Measurements from ENCODE around the gene OSBPL5.

The OSBPL5 gene

DNA sequence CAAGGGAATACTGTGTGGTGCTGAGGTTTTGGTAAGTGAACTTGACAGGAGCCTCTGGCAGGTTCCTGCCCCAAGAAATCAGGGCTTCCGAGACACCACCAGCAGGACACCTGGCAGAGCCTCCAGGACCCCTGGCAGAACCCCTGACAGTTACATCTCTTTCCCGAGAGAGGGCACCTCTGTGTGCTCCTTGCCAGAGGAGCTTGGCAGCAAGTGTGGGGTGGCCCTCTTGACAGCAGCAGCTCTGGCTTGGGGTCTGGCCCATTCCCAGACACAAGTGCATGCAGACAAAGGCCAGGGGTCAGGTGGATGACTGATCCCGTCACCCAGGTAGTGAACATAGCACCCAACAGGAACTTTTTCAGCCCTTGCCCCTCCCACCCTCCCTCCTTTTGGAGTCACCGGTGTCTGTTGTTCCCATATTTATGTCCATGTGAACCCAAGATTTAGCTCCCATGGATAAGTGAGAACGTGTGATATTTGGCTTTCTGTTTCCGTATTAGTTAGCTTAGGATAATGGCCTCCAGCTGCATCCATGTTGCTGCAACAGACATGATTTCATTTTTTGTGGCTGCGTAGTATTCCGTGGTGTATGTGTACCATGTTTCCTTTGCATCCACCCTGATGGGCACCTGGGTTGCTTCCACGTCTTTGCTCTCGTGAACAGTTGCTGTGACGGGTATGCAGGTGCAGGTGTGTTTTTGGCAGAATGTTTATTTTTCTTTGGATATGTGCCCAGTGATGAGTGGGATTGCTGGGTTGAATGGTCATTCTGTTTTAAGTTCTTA is 21.2 kb upstream of the OSBPL5 start:
- H3K27ac ChIP-seq, result no peak overlapping the region
- TF ChIP-seq, protein P1, sequence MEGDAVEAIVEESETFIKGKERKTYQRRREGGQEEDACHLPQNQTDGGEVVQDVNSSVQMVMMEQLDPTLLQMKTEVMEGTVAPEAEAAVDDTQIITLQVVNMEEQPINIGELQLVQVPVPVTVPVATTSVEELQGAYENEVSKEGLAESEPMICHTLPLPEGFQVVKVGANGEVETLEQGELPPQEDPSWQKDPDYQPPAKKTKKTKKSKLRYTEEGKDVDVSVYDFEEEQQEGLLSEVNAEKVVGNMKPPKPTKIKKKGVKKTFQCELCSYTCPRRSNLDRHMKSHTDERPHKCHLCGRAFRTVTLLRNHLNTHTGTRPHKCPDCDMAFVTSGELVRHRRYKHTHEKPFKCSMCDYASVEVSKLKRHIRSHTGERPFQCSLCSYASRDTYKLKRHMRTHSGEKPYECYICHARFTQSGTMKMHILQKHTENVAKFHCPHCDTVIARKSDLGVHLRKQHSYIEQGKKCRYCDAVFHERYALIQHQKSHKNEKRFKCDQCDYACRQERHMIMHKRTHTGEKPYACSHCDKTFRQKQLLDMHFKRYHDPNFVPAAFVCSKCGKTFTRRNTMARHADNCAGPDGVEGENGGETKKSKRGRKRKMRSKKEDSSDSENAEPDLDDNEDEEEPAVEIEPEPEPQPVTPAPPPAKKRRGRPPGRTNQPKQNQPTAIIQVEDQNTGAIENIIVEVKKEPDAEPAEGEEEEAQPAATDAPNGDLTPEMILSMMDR (IDR thresholded peaks at IDR 0.05), result no peak
- TF ChIP-seq ZFX (IDR thresholded peaks at IDR 0.05; ENCODE audit: borderline replicate concordance), result no peak

DNA sequence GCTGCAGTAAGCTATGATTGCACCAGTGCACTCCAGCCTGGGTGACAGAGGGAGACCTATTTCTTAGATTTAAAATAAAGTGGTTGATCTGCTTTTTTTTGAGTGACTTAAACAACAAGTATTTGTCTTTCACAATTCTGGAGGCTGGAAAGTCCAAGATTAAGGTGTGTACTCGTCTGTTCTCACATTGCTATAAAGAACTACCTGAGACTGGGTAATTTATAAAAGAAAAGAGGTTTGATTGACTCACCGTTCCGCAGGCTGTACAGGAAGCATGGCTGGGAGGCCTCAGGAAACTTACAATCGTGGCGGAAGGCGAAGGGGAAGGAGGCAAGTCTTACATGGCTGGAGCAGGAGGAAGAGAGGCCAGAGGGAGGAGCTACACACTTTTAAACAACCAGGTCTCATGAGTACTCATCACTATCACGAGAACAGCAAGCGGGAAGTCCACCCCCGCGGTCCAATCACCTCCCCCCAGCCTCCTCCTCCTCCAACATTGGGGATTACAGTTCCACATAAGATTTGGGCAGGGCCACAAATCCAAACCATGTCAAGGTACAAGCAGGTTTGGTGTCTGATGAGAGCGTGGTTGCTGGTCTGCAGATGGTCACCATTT is 19.7 kb upstream of the OSBPL5 start:
- H3K27ac ChIP-seq, result no peak overlapping the region
- TF ChIP-seq, protein P1 (IDR thresholded peaks at IDR 0.05), result no peak
- TF ChIP-seq ZFX (IDR thresholded peaks at IDR 0.05; ENCODE audit: borderline replicate concordance), result no peak

DNA sequence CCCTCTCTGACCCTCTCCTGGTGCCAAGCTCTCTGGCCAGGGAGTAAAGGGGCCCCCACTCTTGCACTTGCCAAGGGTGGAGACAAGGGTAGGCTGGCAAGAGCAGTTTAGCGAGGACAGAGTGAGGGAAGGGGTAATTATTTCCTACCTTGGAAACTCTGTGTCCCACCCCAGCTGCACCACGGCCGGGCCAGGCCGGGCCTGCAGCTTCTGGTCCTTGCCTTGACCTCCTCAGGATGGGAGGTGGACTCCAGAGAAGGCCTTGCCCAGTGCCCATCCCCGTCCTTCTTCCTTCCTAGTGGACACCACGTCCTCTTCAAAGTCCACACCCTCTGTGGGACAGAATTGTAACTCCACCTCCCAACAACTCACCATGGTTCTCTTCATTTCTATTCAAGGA is 18.4 kb upstream of the OSBPL5 start:
- no peak overlapping the region for H3K27ac ChIP-seq
- TF ChIP-seq ZFX (IDR thresholded peaks at IDR 0.05; ENCODE audit: borderline replicate concordance), result no peak
- TF ChIP-seq, protein P1 (IDR thresholded peaks at IDR 0.05), result no peak

DNA sequence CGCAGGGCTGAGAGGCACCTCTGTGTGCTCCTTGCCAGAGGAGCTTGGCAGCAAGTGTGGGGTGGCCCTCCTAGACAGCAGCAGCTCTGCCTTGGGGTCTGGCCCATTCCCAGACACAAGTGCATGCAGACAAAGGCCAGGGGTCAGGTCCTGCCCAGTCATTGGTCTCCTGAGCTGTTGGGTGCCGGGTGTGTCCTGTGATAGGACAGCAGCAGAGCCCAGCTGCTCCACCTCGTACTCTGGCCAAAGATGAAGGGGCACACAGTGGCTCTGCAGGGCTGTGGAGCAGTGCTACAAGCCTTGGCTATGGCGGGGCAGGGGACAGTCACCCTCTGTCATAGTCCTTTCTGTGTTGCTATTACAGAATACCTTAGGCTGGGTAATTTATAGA is 17.3 kb upstream of the OSBPL5 start:
- TF ChIP-seq, protein P1 (IDR thresholded peaks at IDR 0.05), result no peak
- no peak for TF ChIP-seq ZFX (IDR thresholded peaks at IDR 0.05; ENCODE audit: borderline replicate concordance)
- H3K27ac ChIP-seq, result no peak overlapping the region

DNA sequence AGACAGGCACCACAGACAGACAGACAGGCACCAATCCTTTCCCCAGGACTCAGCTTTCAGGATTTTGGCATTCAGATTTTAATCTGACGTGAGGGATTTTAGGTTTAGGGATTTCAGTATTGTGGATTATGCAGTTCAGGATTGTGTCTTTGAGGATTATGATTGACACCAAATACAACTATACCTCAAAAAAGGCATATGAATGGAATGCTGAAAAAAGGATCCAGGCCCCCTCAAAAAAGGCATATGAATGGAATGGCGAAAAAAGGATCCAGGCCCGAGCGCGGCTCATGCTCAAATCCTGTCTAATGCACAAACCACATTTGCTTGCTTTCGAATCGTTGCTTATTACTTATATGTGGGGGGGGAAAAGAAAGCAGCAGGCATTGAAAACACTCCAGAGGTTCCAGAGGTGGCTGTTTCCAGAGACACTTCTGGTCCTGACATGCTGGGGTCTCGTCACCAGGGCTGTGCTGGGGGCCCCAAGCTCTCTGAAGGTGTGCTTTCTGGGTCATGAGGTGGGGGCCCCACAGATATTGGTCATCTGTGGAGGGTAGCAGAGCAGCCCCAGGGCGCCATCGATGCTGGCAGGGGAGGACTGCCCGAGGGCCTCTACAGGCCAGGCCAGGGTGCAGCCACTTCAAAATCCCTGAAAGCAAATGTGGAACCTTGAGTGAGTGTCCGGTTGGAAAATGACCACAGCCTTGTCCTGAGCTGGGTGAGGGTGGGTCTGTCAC is 16.8 kb upstream of the OSBPL5 start:
- TF ChIP-seq, protein P1 (IDR thresholded peaks at IDR 0.05), result no peak
- no peak overlapping the region for H3K27ac ChIP-seq

DNA sequence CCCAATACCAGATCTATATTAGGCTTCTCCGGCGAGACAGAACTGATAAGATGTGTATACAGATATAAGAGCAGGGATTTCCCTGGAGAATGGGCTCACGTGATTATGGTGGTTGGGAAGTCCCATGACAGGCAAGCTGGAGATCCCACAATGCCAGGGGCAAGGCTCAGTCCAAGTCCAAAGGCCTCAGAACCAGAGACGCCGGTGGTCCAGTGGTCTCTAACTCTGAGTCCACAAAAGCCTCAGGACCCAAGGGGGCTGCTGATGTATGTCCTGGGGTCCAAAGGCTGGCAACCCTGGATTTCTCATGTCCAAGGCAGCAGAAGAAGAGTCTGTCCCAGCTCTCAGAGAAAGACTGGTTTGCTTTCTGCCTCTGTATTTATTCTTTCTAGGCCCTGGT is 15.8 kb upstream of the OSBPL5 start:
- TF ChIP-seq ZFX (IDR thresholded peaks at IDR 0.05; ENCODE audit: borderline replicate concordance), result no peak
- TF ChIP-seq, protein P1 (IDR thresholded peaks at IDR 0.05), result no peak
- H3K27ac ChIP-seq, result no peak overlapping the region

DNA sequence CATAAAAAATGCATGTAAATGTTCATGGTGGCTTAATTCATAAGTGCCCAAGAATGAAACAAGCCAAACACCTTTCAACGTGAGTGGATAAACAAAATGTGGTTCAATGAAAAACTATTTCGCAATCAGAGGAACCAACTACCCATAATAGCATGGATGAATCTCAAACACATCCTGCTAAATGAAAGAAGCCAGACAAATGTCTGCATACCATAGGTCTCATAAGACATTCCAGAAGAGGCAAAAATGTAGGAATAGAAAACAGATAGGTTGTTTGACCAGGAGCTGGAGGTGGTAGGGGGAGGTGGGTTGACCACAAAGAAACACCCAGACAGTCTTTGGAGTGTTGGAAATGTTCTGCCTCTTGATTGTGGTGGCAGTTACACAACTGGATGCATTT is 13.2 kb upstream of the OSBPL5 start:
- H3K27ac ChIP-seq, result no peak overlapping the region
- TF ChIP-seq, protein P1 (IDR thresholded peaks at IDR 0.05), result no peak
- no peak for TF ChIP-seq ZFX (IDR thresholded peaks at IDR 0.05; ENCODE audit: borderline replicate concordance)
